NT2/D1 (cell line): Measurements from ENCODE around the gene KLF11.

Experiments
- SUZ12 ChIP-seq: IDR thresholded peaks from 2 replicates; pipeline ENCODE4 v1.6.1; 2011; ENCODE audit not compliant: insufficient read length, insufficient read depth; ENCODE audit errors: extremely low read depth
- YY1 ChIP-seq: IDR thresholded peaks from 2 replicates; pipeline ENCODE4 v1.6.1; 2011; ENCODE audit not compliant: insufficient read length, insufficient read depth
- ZNF274 ChIP-seq: IDR thresholded peaks from 2 replicates; pipeline ENCODE4 v1.6.1; 2011; ENCODE audit warnings: mild to moderate bottlenecking, low read depth, low read length

- TF ChIP-seq YY1 (no peak), ZNF274 (no peak), SUZ12 (no peak)
Measured at GRCh38 chr2:10009811-10010781, 33.3 kb upstream of the KLF11 start.
